Colon (tissue), 2 donors: ENCODE data around the gene LARP6.
"Not testable (repeated sequence)": the region's sequence is repeated elsewhere in the genome, so short reads cannot be mapped to it uniquely, and the experiment has no call there.

ENCODE experiments used
- FAIRE-seq: peaks from 2 replicates; lab custom pipeline; 2012; peaks lifted over from hg19 to GRCh38; lab: Jason Lieb, UNC
- donor health status: control.
- donor health status: control.

The LARP6 gene

GRCh38 chr15:70858614-70859321 lies 4.8 kb upstream of the LARP6 start:
- not testable (repeated sequence) for FAIRE-seq

GRCh38 chr15:70857562-70858285 lies 3.8 kb upstream of the LARP6 start:
- no peak for FAIRE-seq

GRCh38 chr15:70856884-70857561 lies 3.1 kb upstream of the LARP6 start:
- FAIRE-seq: no peak

- FAIRE-seq: no peak
These were observed 2.4 kb upstream of the LARP6 start for GRCh38 chr15:70856177-70856883.

- no peak for FAIRE-seq
These were observed 1.8 kb upstream of the LARP6 start for GRCh38 chr15:70855764-70856163.

- FAIRE-seq: no peak
These were observed 664 bp upstream of the LARP6 start for GRCh38 chr15:70854666-70854976.

- FAIRE-seq: no peak
These were observed 512 bp downstream of the LARP6 start for GRCh38 chr15:70853318-70853972.

- FAIRE-seq: no peak
These were observed 1.2 kb downstream of the LARP6 start for GRCh38 chr15:70852501-70853317.

GRCh38 chr15:70851889-70852288 lies 2.1 kb downstream of the LARP6 start:
- FAIRE-seq: no peak

GRCh38 chr15:70845602-70846360 lies 8.2 kb downstream of the LARP6 start:
- FAIRE-seq: no peak

- FAIRE-seq: no peak
These were observed 16.5 kb downstream of the LARP6 start for GRCh38 chr15:70837476-70837875.

- no peak for FAIRE-seq
These were observed 18.1 kb downstream of the LARP6 start for GRCh38 chr15:70835841-70836240.

- FAIRE-seq: no peak
These were observed 18.5 kb downstream of the LARP6 start for GRCh38 chr15:70835415-70835814.

GRCh38 chr15:70834999-70835398 lies 19.0 kb downstream of the LARP6 start:
- no peak for FAIRE-seq

GRCh38 chr15:70833861-70834765 lies 19.8 kb downstream of the LARP6 start:
- FAIRE-seq: no peak

- no peak for FAIRE-seq
These were observed 20.5 kb downstream of the LARP6 start for GRCh38 chr15:70833422-70833821.

GRCh38 chr15:70832176-70832575 lies 21.8 kb downstream of the LARP6 start:
- no peak for FAIRE-seq

GRCh38 chr15:70831094-70831911 lies 22.7 kb downstream of the LARP6 start:
- no peak for FAIRE-seq

- no peak for FAIRE-seq
These were observed 23.3 kb downstream of the LARP6 start for GRCh38 chr15:70830615-70831014.
